Breast epithelium (tissue), 4 donors: ENCODE results near the gene NIT2. TPM values are rescaled to one million over a fixed set of nuclear protein-coding genes. Genes with fewer than 3 reads are reported as not detected.

ENCODE experiments used
- DNase-seq, 2 donors: peaks; one replicate each; pipeline ENCODE4 v3.0.0-alpha.2; 2019; ENCODE audit warnings: low spot score in 2 of 2
- H3K27ac ChIP-seq, 2 donors: fragments of 200-600 bp; sonication (generic) in 1 of 2; one replicate each; pipeline ENCODE4 v1.5.1; 2016 to 2019; ENCODE audit warnings: mild to moderate bottlenecking in 1 of 2
- H3K27me3 ChIP-seq, 2 donors: fragments of 200-600 bp; sonication (generic) in 1 of 2; one replicate each; pipeline versions ENCODE4 v1.5.1 to v1.6.0; 2017 to 2019; ENCODE audit warnings: control low read depth in 1 of 2, mild to moderate bottlenecking in 1 of 2
- H3K36me3 ChIP-seq: fragments of 200-600 bp; one replicate; pipeline ENCODE4 v1.5.1; 2019
- H3K4me1 ChIP-seq, 2 donors: fragments of 200-600 bp; sonication (generic); one replicate each; pipeline ENCODE4 v1.5.1; 2016 to 2019; ENCODE audit warnings: control low read depth in 1 of 2
- H3K4me3 ChIP-seq, 3 donors: fragments of 200-600 bp; sonication (generic); 1 replicate in 2 of 3; 2 replicates in 1 of 3; pipeline ENCODE4 v1.5.1; 2016 to 2019; ENCODE audit warnings: mild to moderate bottlenecking in 3 of 3, moderate library complexity in 2 of 3
- H3K9me3 ChIP-seq, 2 donors: fragments of 200-600 bp; sonication (generic) in 1 of 2; one replicate each; pipeline ENCODE4 v1.5.1; 2016 to 2019; ENCODE audit warnings: control low read depth in 1 of 2
- CTCF ChIP-seq, 3 donors: fragments of 450-650 bp; IDR thresholded peaks; one replicate each; pipeline ENCODE4 v1.5.1; 2016 to 2017; ENCODE audit warnings: antibody characterized with exemption in 3 of 3, mild to moderate bottlenecking in 3 of 3, moderate library complexity in 3 of 3
- POLR2A ChIP-seq: fragments of 450-650 bp; IDR thresholded peaks from one replicate; pipeline ENCODE4 v1.6.1; 2016; ENCODE audit warnings: antibody characterized with exemption, mild to moderate bottlenecking, moderate library complexity
- POLR2AphosphoS5 ChIP-seq, 3 donors: sonication (generic); formaldehyde crosslinking; IDR thresholded peaks; one replicate each; pipeline ENCODE4 v1.6.1; 2017; ENCODE audit warnings: antibody characterized with exemption in 3 of 3
- intact Hi-C: fragments of 100-400 bp; cut with DNase I; formaldehyde crosslinking; loops from one replicate; pipeline ENCODE4 v1.15.1; 2023; ENCODE audit warnings: low total_unique reads
- total RNA-seq, 3 donors: library from RNA; depleted of rRNA; stranded (reverse); fragments of >200 nt; gene quantifications; one replicate each; pipeline ENCODE4 v1.1.0, GENCODE V29; 2016

NIT2 gene
- total RNA-seq, 3 donors from 2014 or later, result 42.1 to 66.9 (median 43.3) TPM

DNA sequence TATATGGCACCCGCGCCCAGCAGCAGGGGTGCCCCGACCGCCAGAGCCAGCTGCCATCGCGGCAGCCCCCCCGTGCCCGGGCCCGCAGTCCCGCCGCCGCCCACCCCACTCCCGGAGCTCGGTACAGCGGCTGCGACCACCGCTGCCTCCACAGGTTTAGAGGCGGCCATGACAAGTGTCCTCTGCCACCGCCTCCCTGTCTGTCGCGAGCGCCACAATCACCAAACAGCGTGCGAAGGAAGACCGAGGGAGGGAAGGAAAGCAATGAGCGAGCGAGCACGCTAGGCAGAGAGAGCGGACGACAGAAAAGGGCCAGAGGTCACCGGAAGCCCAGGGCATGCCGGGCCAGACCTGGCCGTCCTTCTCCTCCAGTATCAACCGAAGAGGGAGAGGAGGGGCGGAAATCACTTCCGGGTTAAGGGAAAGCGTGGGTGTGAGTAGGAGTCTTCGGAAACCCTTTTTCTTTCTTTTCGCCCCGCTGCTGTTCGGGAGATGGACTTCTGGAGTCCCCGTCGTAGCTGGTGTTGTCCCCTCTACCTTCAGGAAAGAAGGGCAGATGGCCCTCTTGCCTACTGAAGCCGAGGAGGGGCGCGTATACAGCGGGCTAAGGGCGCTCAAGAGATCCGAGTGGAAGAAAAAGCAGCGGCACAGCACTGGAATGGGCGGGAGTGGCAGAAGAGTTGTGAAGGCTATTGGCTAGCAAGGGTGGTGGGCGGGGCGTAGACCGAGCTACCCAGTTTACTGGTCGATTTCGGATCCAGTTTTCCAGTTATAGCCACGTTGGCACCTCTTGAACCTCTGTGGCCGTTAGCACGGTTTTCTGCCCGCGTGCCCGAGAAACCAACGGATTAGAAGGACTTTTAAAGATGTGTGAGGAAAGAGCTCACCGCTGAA lies 66.5 kb downstream of the NIT2 start, which contains the start of the genes LNP1 and TOMM70:
TSS of gene LNP1 (plus strand) at position 760 of the 894 bp plus-strand sequence. CDS start 28,191 bp downstream, outside the sequence.
TSS of gene TOMM70 (minus strand) at position 310 of the 894 bp plus-strand sequence. CDS start at position 170, 140 bp downstream.
- DNase-seq, result peak; percentile 93 to 97
- Histone ChIP-seq H3K4me3 (peak within 1 kb of the TSS; percentile 97 to 99 (median 98)), H3K9me3 (no peaks in the 10 kb centered on the region), H3K4me1 (peaks cover 0 to 21% of the 10 kb centered on the region in 2 donors), H3K36me3 (no peaks in the 10 kb centered on the region), H3K27ac (peak within 1 kb of the TSS; percentile 88 to 93), H3K27me3 (no peaks in the 10 kb centered on the region)
- intact Hi-C loops, result no loop called here
- no peak for TF ChIP-seq CTCF (IDR thresholded peaks at IDR 0.05)
- peak; percentile 78 to 84 (median 82) for TF ChIP-seq POLR2AphosphoS5 (IDR thresholded peaks at IDR 0.05)
- no peak for TF ChIP-seq POLR2A

DNA sequence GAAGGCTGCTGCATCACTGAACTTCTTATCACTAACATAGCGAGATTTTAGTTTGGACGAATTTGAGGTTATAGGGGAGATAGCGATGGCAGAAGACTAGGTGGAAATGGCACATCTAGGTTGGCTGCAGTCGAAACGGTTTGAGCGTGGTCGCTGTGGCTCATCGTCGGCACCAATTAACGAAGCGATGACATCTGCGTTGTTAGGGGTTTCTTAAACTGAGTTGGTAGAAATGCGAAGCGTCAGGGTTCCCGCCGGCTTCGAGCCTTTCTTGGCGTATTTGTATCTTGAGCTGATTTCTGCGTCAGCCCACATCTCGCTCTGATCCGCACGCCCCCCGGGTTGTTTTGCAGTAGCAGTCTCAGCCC lies 67.1 kb downstream of the NIT2 start:
- Histone ChIP-seq H3K4me1 (peaks cover 0 to 21% of the 10 kb centered on the region in 2 donors), H3K9me3 (no peaks in the 10 kb centered on the region), H3K36me3 (no peaks in the 10 kb centered on the region), H3K27me3 (no peaks in the 10 kb centered on the region), H3K4me3 (peak overlapping the region; percentile 97 to 99 (median 98)), H3K27ac (peak overlapping the region; percentile 88 to 93)
- TF ChIP-seq POLR2AphosphoS5 (IDR thresholded peaks at IDR 0.05) (no peak), CTCF (IDR thresholded peaks at IDR 0.05) (no peak), POLR2A (no peak)
- peak in 1 of 2 donors; percentile 18 for DNase-seq
- intact Hi-C loops, result no loop called here

DNA sequence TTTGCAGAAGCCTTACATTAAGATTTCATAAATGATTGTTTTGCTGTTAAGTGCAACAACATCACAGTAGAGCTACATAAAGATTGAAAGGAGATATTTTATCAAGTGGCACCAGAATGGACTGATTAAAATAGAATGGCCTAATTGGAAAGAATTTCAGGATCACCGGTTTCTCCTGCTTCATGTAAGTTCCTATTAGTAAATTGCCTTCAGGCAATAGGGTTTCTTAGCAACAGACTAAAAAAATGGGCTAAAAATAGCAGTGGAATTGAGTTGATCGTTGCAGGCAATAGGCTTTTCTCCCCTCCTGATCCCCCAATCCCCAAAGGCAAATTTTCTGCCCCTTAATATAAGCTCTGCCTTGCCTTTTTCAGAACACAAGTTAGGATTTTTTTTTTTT lies 67.7 kb downstream of the NIT2 start:
- no peak for DNase-seq
- Histone ChIP-seq H3K4me3 (peak overlapping the region; percentile 97 to 99 (median 98)), H3K9me3 (peaks cover 0 to 3% of the 10 kb centered on the region in 2 donors), H3K27me3 (no peaks in the 10 kb centered on the region), H3K4me1 (peaks cover 0 to 21% of the 10 kb centered on the region in 2 donors), H3K27ac (no peak overlapping the region), H3K36me3 (no peaks in the 10 kb centered on the region)
- intact Hi-C loops, result no loop called here
- TF ChIP-seq POLR2AphosphoS5 (IDR thresholded peaks at IDR 0.05) (no peak), POLR2A (no peak), CTCF (IDR thresholded peaks at IDR 0.05) (no peak)

DNA sequence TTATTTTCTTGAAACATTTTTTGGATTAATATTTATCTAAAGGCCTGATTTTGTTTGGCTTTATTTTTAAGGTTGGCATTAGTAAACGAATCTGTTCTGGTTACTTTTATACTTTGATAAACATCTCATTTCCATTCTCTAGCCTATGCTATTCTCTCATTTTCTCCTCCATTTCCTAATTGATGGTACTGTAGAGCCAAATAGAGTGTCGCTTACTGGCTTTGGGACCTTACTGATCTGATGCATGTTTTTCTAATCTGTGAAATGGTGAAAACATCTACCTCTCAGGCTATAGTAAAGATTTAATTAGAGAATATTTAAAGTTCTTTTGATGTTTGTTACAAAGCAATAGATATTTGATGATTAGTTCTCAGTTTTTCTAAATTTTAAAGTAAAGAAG lies 68.3 kb downstream of the NIT2 start:
- Histone ChIP-seq H3K27me3 (no peaks in the 10 kb centered on the region), H3K36me3 (no peaks in the 10 kb centered on the region), H3K9me3 (peaks cover 0 to 6% of the 10 kb centered on the region in 2 donors), H3K27ac (no peak overlapping the region), H3K4me3 (peak overlapping the region in 2 of 3 donors; percentile 98 to 99), H3K4me1 (peaks cover 0 to 21% of the 10 kb centered on the region in 2 donors)
- no peak for TF ChIP-seq CTCF (IDR thresholded peaks at IDR 0.05)
- TF ChIP-seq POLR2A, result no peak
- no peak for TF ChIP-seq POLR2AphosphoS5 (IDR thresholded peaks at IDR 0.05)
- intact Hi-C loops, result no loop called here
- DNase-seq, result no peak
